Measurements from ENCODE around the gene MED15. TPM values are rescaled to one million over a fixed set of nuclear protein-coding genes. Genes with fewer than 3 reads are reported as not detected.

Gene MED15
- total and polyA plus RNA-seq, 10 donors: 32.2 to 162 (median 89.7) TPM

GRCh38 chr22:20525048-20525447 is 17.6 kb downstream of the MED15 start:
- Histone ChIP-seq H3K36me3 (peaks cover 0 to 73% (median 22%) of the 10 kb centered on the region in 6 donors), H3K27ac (no peak overlapping the region), H3K4me1 (peaks cover 21 to 94% (median 51%) of the 10 kb centered on the region in 6 donors), H3K9me3 (no peaks in the 10 kb centered on the region), H3K27me3 (replicated peaks in 1 of 7) (no peaks in the 10 kb centered on the region), H3K4me3 (no peak overlapping the region)
- WGBS, 5 donors: 90 to 98% (median 95%) methylated on average over 7 of the region's 7 CpGs
- TF ChIP-seq CTCF (IDR thresholded peaks at IDR 0.05 in 8 of 11, conservative IDR thresholded peaks at IDR 0.05 in 3 of 11): no peak
- no peak for TF ChIP-seq POLR2AphosphoS5 (IDR thresholded peaks at IDR 0.05)
- TF ChIP-seq POLR2A (IDR thresholded peaks at IDR 0.05): no peak
- DNase-seq: no peak
- intact Hi-C loops (cut with DNase I; ENCODE audit: low total_unique reads): no loop called here

DNA sequence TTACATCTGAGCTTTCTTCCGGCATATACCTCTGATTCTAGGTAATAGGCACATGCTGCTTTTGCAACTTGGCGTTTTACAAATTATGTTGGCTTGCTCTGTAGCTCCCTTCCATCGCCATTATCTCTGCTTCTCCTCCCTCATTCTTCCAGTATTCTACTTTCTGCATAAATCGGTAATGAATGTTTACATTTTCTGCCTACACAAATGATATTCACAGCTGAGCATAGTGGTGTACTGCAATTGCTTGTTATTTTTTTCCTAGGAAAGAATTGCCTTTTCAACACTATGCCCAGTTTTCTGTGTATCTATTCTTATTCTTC is 18.9 kb downstream of the MED15 start:
- Histone ChIP-seq H3K4me3 (no peak overlapping the region), H3K27me3 (replicated peaks in 1 of 7) (no peaks in the 10 kb centered on the region), H3K27ac (peak overlapping the region in 5 of 8 donors; percentile 40 to 62 (median 51)), H3K36me3 (peaks cover 0 to 73% (median 17%) of the 10 kb centered on the region in 6 donors), H3K9me3 (no peaks in the 10 kb centered on the region), H3K4me1 (peaks cover 26 to 95% (median 58%) of the 10 kb centered on the region in 6 donors)
- intact Hi-C loops (cut with DNase I; ENCODE audit: low total_unique reads): no loop called here
- WGBS, 5 donors: 90 to 96% (median 92%) methylated on average over 4 of the region's 4 CpGs
- TF ChIP-seq POLR2A (IDR thresholded peaks at IDR 0.05): no peak
- DNase-seq: no peak

DNA sequence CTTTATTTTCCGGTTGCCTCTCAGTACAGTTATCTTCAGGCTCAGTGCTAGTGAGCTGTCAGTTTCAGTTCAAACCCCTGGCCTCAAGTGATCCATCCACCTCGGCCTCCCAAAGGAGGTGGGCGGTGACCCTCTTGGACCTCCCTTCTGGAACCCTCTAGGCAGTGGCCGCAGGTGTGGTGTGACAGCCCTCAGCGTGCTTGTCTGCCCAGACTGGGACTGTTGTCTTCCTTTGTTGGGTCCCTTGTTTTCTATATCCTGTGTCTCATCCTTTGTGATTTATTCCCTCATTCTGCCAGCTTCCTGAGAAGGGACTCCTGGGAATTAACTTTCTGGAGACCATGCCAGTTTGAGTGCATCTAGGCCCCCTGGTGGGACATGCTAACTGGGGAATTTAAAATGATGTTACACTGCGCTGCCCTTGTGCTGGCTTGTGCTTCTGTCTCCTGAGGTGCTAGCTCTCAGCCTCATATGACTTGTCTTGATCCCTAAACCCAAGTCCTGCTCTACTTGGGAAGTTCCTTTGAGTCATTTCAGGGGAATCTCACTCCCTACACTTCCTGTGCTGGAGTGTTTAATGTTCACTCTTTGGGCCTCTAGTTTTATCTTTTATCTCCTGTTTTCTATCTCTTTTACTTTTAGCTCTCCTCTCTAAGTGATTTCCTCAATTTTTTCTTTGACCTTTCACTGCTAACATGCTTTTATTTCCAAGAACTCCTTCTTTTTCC is 19.4 kb downstream of the MED15 start:
- Histone ChIP-seq H3K9me3 (no peaks in the 10 kb centered on the region), H3K27ac (peak overlapping the region in 6 of 8 donors; percentile 40 to 62 (median 50)), H3K27me3 (replicated peaks in 1 of 7) (no peaks in the 10 kb centered on the region), H3K4me1 (peaks cover 31 to 97% (median 62%) of the 10 kb centered on the region in 6 donors), H3K36me3 (peaks cover 0 to 73% (median 17%) of the 10 kb centered on the region in 6 donors), H3K4me3 (no peak overlapping the region)
- WGBS, 5 donors: 71 to 87% (median 83%) methylated on average over 6 of the region's 6 CpGs
- intact Hi-C loops (cut with DNase I; ENCODE audit: low total_unique reads): no loop called here
- DNase-seq: no peak
- TF ChIP-seq CTCF (IDR thresholded peaks at IDR 0.05 in 8 of 11, conservative IDR thresholded peaks at IDR 0.05 in 3 of 11) (no peak), POLR2A (IDR thresholded peaks at IDR 0.05) (no peak), POLR2AphosphoS5 (IDR thresholded peaks at IDR 0.05) (no peak)

DNA sequence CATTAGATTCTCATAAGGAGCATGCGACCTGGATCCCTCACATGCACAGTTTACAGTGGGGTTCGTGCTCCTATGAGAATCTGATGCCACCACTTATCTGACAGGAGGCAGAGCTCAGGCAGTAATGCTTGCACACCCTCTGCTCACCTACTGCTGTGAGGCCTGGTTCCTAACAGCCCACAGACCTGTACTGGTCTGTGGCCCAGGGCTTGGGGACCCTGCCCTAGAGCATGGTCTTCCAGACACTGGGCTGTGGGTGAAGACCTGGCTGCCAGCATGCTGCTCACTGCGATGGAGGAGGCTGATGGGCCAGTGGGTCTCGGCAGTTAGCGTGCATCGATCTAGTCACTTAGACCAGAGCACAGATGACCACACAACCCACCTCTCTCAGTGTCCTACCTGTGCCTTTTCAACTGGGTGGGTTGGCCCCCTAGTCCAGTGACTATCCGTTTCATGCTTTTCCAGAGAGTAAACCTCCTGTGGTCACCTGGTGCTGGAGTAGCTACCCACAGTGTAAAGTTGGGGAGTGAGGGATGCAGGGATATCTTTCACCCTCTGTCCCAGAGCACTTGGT is 21.1 kb downstream of the MED15 start:
- peaks cover 38 to 97% (median 63%) of the 10 kb centered on the region in 6 donors for H3K4me1 ChIP-seq
- intact Hi-C loops (cut with DNase I; ENCODE audit: low total_unique reads): no loop called here
- WGBS, 5 donors: 95 to 100% (median 96%) methylated on average over 4 to 7 of the region's 7 CpGs

More for the DNA sequence above, 21.1 kb downstream of the MED15 start:
- Histone ChIP-seq H3K4me3 (no peak overlapping the region), H3K9me3 (no peaks in the 10 kb centered on the region), H3K27me3 (replicated peaks in 1 of 7) (no peaks in the 10 kb centered on the region), H3K27ac (peak overlapping the region in 2 of 8 donors; percentile 21 to 23), H3K36me3 (peaks cover 0 to 78% (median 13%) of the 10 kb centered on the region in 6 donors)
- no peak for DNase-seq
- TF ChIP-seq CTCF (IDR thresholded peaks at IDR 0.05 in 8 of 11, conservative IDR thresholded peaks at IDR 0.05 in 3 of 11) (no peak), POLR2AphosphoS5 (IDR thresholded peaks at IDR 0.05) (peak in 2 of 3 donors; percentile 14 to 44), POLR2A (IDR thresholded peaks at IDR 0.05) (no peak)
